ENCODE measurements around the gene SERPIND1. TPM values are rescaled to one million over a fixed set of nuclear protein-coding genes. Genes with fewer than 3 reads are reported as not detected.

SERPIND1 gene
- polyA plus RNA-seq, 2 donors: 0.06 to 0.20 TPM

- Histone ChIP-seq H3K4me3 (ENCODE audit: low read depth in 1 of 2, low read length in 2 of 2) (no peak overlapping the region), H3K9me3 (ENCODE audit: control insufficient read depth in 2 of 2, insufficient read depth in 1 of 2, low read depth in 1 of 2, low read length in 1 of 2) (no peaks in the 10 kb centered on the region), H3K4me1 (ENCODE audit: control insufficient read depth in 2 of 2, insufficient read depth in 2 of 2, low read length in 1 of 2) (peaks cover 6% of the 10 kb centered on the region in 2 donors), H3K36me3 (ENCODE audit: control insufficient read depth in 2 of 2, insufficient read depth in 2 of 2, low read length in 1 of 2) (peaks cover 9 to 32% of the 10 kb centered on the region in 2 donors), H3K27ac (ENCODE audit: low read depth in 2 of 2, low read length in 1 of 2) (no peak overlapping the region), H3K27me3 (ENCODE audit: control insufficient read depth in 1 of 2, insufficient read depth in 2 of 2, low read length in 2 of 2) (no peaks in the 10 kb centered on the region)
- 91% methylated on average over 9 of the region's 9 CpGs for WGBS, 2 donors
These were observed 27.3 kb upstream of the SERPIND1 start for GRCh38 chr22:20746431-20747189.

DNA sequence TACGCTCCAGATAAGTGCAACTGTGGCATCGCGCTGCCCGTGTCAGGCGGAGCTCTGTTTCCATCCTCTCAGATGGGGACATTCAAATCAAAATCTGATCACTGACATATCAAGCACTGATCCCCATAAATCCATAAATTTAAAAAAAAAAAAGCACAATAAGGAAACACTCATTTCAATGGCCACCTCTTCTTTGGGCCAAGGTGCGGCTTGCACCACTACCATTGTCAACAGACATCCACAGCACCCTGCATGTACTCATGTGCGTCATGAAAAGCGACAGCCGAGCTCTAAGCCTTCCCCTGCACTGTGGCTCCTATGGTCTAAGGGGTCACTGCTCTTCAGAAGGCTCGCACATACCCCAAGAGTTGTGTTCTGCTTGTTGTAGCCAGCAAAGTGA, 26.7 kb upstream of the SERPIND1 start:
- no peaks in the 10 kb centered on the region for H3K27me3 ChIP-seq (ENCODE audit: control insufficient read depth in 1 of 2, insufficient read depth in 2 of 2, low read length in 2 of 2)
- peaks cover 6% of the 10 kb centered on the region in 2 donors for H3K4me1 ChIP-seq (ENCODE audit: control insufficient read depth in 2 of 2, insufficient read depth in 2 of 2, low read length in 1 of 2)
- no peak overlapping the region for H3K4me3 ChIP-seq (ENCODE audit: low read depth in 1 of 2, low read length in 2 of 2)
- no peak overlapping the region for H3K27ac ChIP-seq (ENCODE audit: low read depth in 2 of 2, low read length in 1 of 2)
- 97 to 98% methylated on average over 10 of the region's 10 CpGs for WGBS, 2 donors
- peaks cover 13 to 35% of the 10 kb centered on the region in 2 donors for H3K36me3 ChIP-seq (ENCODE audit: control insufficient read depth in 2 of 2, insufficient read depth in 2 of 2, low read length in 1 of 2)
- no peaks in the 10 kb centered on the region for H3K9me3 ChIP-seq (ENCODE audit: control insufficient read depth in 2 of 2, insufficient read depth in 1 of 2, low read depth in 1 of 2, low read length in 1 of 2)

- 94 to 95% methylated on average over 7 of the region's 7 CpGs for WGBS, 2 donors
- Histone ChIP-seq H3K4me3 (ENCODE audit: low read depth in 1 of 2, low read length in 2 of 2) (no peak overlapping the region), H3K4me1 (ENCODE audit: control insufficient read depth in 2 of 2, insufficient read depth in 2 of 2, low read length in 1 of 2) (peaks cover 6% of the 10 kb centered on the region in 2 donors), H3K9me3 (ENCODE audit: control insufficient read depth in 2 of 2, insufficient read depth in 1 of 2, low read depth in 1 of 2, low read length in 1 of 2) (no peaks in the 10 kb centered on the region), H3K36me3 (ENCODE audit: control insufficient read depth in 2 of 2, insufficient read depth in 2 of 2, low read length in 1 of 2) (peaks cover 10 to 32% of the 10 kb centered on the region in 2 donors), H3K27me3 (ENCODE audit: control insufficient read depth in 1 of 2, insufficient read depth in 2 of 2, low read length in 2 of 2) (no peaks in the 10 kb centered on the region), H3K27ac (ENCODE audit: low read depth in 2 of 2, low read length in 1 of 2) (peak overlapping the region in 1 of 2 donors; percentile 10)
These were observed 25.8 kb upstream of the SERPIND1 start for GRCh38 chr22:20748082-20748481.

- Histone ChIP-seq H3K27ac (ENCODE audit: low read depth in 2 of 2, low read length in 1 of 2) (peak overlapping the region; percentile 1 to 21), H3K36me3 (ENCODE audit: control insufficient read depth in 2 of 2, insufficient read depth in 2 of 2, low read length in 1 of 2) (peaks cover 10 to 32% of the 10 kb centered on the region in 2 donors)
- WGBS, 2 donors: 42 to 52% methylated on average over 9 of the region's 9 CpGs
These were observed 25.0 kb upstream of the SERPIND1 start for GRCh38 chr22:20748731-20749428.

DNA sequence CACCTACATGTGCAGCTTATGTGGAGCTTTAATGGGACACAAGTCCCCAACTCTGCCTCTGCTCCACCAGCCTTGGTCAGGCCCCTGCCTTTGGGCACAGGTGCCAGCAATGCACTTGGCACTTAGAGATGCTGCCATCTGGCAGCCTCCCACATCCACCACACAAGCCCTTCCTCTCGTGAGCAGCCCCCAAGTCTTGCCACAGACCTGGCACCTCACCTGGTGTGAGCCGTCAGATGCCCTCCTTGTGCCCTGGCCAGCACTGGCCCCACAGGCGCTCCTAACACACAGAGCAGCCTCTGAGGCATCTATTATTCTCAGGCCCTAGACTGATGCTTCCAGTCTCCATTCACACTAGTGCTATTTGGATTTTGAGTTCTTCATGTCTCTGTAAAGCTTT, 24.5 kb upstream of the SERPIND1 start:
- WGBS, 2 donors: 60 to 76% methylated on average over 3 of the region's 3 CpGs
- Histone ChIP-seq H3K27me3 (ENCODE audit: control insufficient read depth in 1 of 2, insufficient read depth in 2 of 2, low read length in 2 of 2) (no peaks in the 10 kb centered on the region), H3K36me3 (ENCODE audit: control insufficient read depth in 2 of 2, insufficient read depth in 2 of 2, low read length in 1 of 2) (peaks cover 10 to 30% of the 10 kb centered on the region in 2 donors), H3K4me1 (ENCODE audit: control insufficient read depth in 2 of 2, insufficient read depth in 2 of 2, low read length in 1 of 2) (peaks cover 6% of the 10 kb centered on the region in 2 donors), H3K27ac (ENCODE audit: low read depth in 2 of 2, low read length in 1 of 2) (no peak overlapping the region), H3K9me3 (ENCODE audit: control insufficient read depth in 2 of 2, insufficient read depth in 1 of 2, low read depth in 1 of 2, low read length in 1 of 2) (no peaks in the 10 kb centered on the region), H3K4me3 (ENCODE audit: low read depth in 1 of 2, low read length in 2 of 2) (no peak overlapping the region)

More at GRCh38 chr22:20748731-20749428, 25.0 kb upstream of the SERPIND1 start:
- no peaks in the 10 kb centered on the region for H3K27me3 ChIP-seq (ENCODE audit: control insufficient read depth in 1 of 2, insufficient read depth in 2 of 2, low read length in 2 of 2)
- no peaks in the 10 kb centered on the region for H3K9me3 ChIP-seq (ENCODE audit: control insufficient read depth in 2 of 2, insufficient read depth in 1 of 2, low read depth in 1 of 2, low read length in 1 of 2)
- H3K4me3 ChIP-seq (ENCODE audit: low read depth in 1 of 2, low read length in 2 of 2): no peak overlapping the region
- H3K4me1 ChIP-seq (ENCODE audit: control insufficient read depth in 2 of 2, insufficient read depth in 2 of 2, low read length in 1 of 2): peaks cover 6% of the 10 kb centered on the region in 2 donors

GRCh38 chr22:20750461-20751184, 23.3 kb upstream of the SERPIND1 start:
- 45 to 58% methylated on average over 9 of the region's 9 CpGs for WGBS, 2 donors

GRCh38 chr22:20751185-20751851, 22.6 kb upstream of the SERPIND1 start:
- H3K4me3 ChIP-seq (ENCODE audit: low read depth in 1 of 2, low read length in 2 of 2): no peak overlapping the region
- H3K27ac ChIP-seq (ENCODE audit: low read depth in 2 of 2, low read length in 1 of 2): no peak overlapping the region
- no peaks in the 10 kb centered on the region for H3K27me3 ChIP-seq (ENCODE audit: control insufficient read depth in 1 of 2, insufficient read depth in 2 of 2, low read length in 2 of 2)
- no peaks in the 10 kb centered on the region for H3K9me3 ChIP-seq (ENCODE audit: control insufficient read depth in 2 of 2, insufficient read depth in 1 of 2, low read depth in 1 of 2, low read length in 1 of 2)
- WGBS, 2 donors: 89 to 95% methylated on average over 18 of the region's 18 CpGs
- H3K36me3 ChIP-seq (ENCODE audit: control insufficient read depth in 2 of 2, insufficient read depth in 2 of 2, low read length in 1 of 2): peaks cover 7 to 22% of the 10 kb centered on the region in 2 donors
- peaks cover 6% of the 10 kb centered on the region in 2 donors for H3K4me1 ChIP-seq (ENCODE audit: control insufficient read depth in 2 of 2, insufficient read depth in 2 of 2, low read length in 1 of 2)

More at GRCh38 chr22:20750461-20751184, 23.3 kb upstream of the SERPIND1 start:
- Histone ChIP-seq H3K9me3 (ENCODE audit: control insufficient read depth in 2 of 2, insufficient read depth in 1 of 2, low read depth in 1 of 2, low read length in 1 of 2) (no peaks in the 10 kb centered on the region), H3K27ac (ENCODE audit: low read depth in 2 of 2, low read length in 1 of 2) (no peak overlapping the region), H3K27me3 (ENCODE audit: control insufficient read depth in 1 of 2, insufficient read depth in 2 of 2, low read length in 2 of 2) (no peaks in the 10 kb centered on the region), H3K4me3 (ENCODE audit: low read depth in 1 of 2, low read length in 2 of 2) (no peak overlapping the region), H3K36me3 (ENCODE audit: control insufficient read depth in 2 of 2, insufficient read depth in 2 of 2, low read length in 1 of 2) (peaks cover 8 to 23% of the 10 kb centered on the region in 2 donors), H3K4me1 (ENCODE audit: control insufficient read depth in 2 of 2, insufficient read depth in 2 of 2, low read length in 1 of 2) (peaks cover 6% of the 10 kb centered on the region in 2 donors)

GRCh38 chr22:20752104-20752741, 21.7 kb upstream of the SERPIND1 start:
- H3K27ac ChIP-seq (ENCODE audit: low read depth in 2 of 2, low read length in 1 of 2): no peak overlapping the region
- peaks cover 6% of the 10 kb centered on the region in 2 donors for H3K4me1 ChIP-seq (ENCODE audit: control insufficient read depth in 2 of 2, insufficient read depth in 2 of 2, low read length in 1 of 2)
- H3K4me3 ChIP-seq (ENCODE audit: low read depth in 1 of 2, low read length in 2 of 2): no peak overlapping the region
- 94 to 97% methylated on average over 7 of the region's 7 CpGs for whole genome bisulfite sequencing, 2 donors
- no peaks in the 10 kb centered on the region for H3K9me3 ChIP-seq (ENCODE audit: control insufficient read depth in 2 of 2, insufficient read depth in 1 of 2, low read depth in 1 of 2, low read length in 1 of 2)
- H3K36me3 ChIP-seq (ENCODE audit: control insufficient read depth in 2 of 2, insufficient read depth in 2 of 2, low read length in 1 of 2): peaks cover 7 to 19% of the 10 kb centered on the region in 2 donors
- no peaks in the 10 kb centered on the region for H3K27me3 ChIP-seq (ENCODE audit: control insufficient read depth in 1 of 2, insufficient read depth in 2 of 2, low read length in 2 of 2)

All from esophagus (tissue), 2 donors.